NCI-H2081 (cell line): ENCODE results near the gene CFAP299.

Experiments
- DNase-seq, 2 experiments: peaks; one replicate each; lab custom pipeline; 2025; lab: John Stamatoyannopoulos, UW

Gene CFAP299

DNA sequence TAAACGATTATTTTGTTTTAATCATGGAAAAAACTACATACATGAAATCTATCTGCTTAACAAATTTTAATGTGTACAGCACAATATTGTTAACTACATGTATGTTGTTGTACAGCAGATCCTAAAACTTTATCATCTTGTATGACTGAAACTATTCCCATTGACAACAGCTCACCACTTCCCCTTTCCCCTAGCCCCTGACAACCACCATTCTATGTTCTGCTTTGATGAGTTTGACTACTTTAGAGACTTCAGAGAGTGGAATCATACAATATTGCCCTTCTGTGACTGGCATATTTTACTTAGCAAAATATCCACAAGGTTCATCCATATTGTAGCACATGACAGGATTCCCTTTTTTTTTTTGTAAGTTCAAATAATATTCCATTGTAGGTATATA lies 185.9 kb downstream of the CFAP299 start:
- no peak for DNase-seq

DNA sequence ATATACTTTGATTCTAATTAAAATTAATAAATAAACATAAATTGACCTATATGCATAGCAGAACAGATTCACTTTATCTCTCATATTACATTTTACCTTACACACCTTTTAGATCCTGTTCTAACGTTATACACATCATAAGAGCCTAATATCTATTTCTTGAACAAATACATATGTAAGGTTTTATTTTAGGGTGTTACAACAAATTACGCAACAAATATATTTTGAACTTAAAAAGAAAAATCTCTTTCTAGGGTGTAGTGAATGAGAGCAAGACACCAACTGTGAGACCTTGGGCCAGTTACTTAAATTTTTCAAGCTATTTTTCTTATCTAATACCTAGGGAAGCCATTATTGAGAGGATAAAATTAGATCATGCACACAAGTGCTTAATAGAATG lies 191.2 kb downstream of the CFAP299 start:
- DNase-seq = no peak

DNA sequence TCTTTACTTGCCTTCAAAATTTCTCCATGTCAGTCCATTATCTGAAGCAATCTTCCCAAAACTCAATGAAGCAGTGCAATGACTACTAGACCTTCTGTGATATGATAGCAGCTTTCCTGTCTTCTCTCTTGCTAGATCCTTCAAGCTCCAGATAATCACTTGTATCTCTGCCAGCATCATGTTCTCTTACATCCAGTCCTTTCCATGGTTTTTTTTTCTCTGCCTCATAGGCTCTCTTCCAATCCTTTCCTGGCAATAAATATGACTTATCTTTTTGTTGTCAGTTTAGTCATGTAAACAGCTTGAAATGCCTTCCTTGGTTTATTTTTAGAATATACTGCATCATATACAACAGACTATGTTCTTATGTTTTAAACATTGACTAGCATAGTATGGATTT lies 193.5 kb downstream of the CFAP299 start:
- DNase-seq = no peak

DNA sequence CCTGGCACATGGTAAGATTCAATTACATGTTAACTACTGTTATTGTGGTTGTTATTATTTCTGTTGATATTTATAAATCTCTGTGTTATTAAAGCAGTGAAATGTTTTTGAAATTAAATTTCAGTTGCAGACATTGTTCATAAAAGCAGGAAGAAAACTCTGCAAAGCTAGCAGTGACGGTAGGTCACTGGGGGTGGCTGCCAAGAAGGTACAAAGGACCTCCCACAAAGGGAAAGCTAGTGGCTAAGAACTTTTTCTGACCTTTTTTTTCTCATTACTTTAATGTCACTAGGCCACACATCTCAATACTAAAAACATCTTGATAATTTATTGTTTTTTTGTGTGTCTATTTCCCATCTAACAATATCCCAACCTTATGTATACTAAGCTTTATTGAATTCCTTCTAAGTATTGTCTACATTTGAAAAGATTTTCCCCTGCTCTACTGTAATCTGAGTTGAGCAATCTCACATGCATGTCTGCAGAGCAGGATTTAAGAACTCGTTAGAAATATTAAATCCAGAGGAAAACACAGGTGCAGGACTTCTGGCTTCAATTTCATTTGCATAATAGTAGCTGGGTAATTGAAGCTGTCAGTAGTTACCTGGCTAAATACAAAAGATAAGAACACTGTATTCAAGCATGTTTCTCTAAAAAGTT lies 197.3 kb downstream of the CFAP299 start:
- peak in 1 of 2 experiments; percentile 5 for DNase-seq

DNA sequence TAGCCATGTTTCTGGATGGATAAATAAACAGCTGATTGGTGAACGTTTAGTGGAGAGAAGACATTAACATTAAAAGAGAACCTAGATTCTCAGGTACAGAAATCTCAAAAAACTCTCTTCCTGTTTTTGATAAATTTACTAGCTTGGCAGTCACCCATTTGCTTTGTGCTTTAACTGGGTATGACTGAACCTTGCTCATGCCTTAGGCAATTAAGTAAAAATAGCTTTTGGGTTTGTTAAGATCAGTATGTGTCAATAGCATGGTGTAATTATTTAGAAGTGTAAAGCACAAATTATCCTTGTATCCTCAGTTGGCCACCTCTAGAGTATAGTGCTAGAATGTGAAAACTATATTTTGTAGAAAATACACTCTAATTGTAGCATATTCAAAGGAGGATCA lies 200.0 kb downstream of the CFAP299 start:
- DNase-seq = peak in 1 of 2 experiments; percentile 23

DNA sequence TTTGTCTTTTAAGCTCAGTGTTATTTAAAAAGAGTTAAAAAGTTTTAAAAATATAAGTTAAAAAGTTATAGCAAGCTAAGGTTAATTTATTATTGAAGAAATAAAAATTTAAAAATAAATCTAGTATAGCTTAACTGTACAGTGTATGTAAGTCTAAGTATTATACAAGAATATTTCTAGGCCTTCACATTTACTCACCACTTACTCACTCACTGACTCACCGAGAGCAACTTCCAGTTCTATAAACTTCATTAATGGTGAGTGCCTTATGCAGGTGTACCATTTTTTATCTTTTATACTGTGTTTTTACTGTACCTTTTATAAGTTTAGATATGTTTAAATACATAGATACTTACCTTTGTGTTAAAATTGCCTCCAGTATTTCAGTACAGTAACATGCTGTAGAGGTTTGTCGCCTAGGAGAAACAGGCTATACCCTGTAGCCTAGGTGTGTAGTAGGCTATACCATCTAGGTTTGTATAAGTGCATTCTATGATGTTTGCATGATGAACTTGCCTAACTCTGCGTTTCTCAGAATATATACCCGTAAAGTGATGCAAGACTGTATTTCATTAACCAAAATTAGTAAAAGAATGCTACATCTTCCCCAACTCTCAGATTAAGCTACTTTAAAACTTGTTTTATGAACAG lies 202.9 kb downstream of the CFAP299 start:
- no peak for DNase-seq

DNA sequence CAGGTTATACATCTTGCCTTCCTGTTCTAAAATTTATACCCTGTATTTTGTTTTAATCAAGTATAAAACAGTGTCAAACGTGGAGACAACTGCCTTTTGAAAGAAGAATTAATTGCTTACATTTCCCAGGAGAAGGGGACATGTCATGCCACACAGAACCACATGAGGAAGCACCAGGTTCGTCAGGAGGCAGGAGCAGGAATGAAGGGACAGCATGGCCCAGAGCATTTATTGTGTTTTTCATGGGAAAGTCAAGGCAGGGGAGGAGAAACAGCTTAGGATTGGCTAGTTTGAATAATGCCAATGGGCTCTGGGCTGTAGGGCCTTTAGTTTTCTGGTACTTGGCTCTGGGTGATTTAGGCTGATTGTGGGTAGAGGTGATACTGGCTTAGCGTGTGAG lies 203.7 kb downstream of the CFAP299 start:
- peak in 1 of 2 experiments; percentile 0 for DNase-seq

DNA sequence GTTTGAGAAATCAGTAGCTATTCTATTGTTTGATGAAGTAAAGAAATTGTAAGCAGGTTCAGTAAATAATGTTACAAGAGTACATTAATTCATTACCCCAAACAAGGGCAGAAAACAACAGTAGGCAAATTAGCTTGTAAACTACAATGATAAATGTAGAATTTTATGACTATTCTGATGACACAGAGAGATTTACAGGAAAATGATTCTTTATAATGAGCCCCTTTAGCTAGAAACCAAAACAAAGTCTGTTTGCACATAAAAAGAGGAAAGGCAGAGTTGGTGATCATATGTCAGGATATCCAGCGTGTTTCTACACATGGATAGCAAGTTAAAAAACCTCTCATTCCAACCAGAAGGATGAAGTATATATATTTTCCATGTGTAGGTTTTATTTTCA lies 204.8 kb downstream of the CFAP299 start:
- DNase-seq = peak in 1 of 2 experiments; percentile 18

DNA sequence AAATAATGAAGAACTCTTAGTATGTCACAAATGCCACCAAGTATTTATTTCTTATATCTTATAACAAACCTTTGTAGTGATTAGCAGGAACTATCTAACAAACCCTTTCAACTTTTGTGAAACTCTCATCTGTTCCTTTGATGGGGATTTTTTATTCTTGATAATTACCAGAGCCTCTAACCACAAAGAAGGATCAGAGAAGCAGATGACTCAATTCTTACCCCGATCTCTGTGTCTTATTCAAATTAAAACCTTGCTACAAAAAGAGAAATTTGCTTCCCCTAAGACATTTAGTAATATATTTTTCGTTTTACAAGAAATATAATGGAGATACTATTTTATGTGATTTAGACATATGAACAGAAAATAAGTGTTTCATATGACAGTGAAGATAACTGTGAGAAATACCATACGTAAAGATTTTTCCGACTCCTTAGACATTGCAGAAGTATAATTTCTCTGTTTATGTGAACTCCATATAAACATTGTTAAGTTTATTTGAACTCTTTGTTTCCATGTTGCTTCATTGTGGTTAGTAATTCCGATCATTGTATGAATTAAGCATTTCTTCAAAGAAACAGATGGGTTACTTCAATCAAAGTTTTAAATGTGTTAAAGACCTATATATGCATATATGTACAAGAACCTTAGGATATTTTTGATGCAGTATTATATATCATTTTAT lies 205.4 kb downstream of the CFAP299 start:
- DNase-seq = no peak

DNA sequence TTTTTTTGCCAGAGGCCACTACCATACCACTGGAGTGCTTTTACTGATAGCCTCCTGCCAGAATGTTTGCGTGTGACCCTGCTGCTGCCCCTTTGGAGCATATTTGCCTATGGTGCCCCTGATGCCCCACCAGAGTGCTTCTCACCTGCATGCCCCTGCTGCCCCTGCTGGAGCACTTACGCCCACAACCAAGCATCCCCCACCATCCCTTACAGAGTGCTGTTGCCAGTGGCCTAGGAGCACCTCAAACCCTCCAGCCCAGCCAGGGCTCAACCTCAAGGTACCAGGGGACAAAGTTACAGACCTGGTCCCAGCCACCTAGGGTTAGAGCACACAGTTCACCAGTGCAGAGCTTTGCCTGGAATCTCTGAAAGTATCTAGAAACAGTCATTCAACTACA lies 207.2 kb downstream of the CFAP299 start:
- no peak for DNase-seq

DNA sequence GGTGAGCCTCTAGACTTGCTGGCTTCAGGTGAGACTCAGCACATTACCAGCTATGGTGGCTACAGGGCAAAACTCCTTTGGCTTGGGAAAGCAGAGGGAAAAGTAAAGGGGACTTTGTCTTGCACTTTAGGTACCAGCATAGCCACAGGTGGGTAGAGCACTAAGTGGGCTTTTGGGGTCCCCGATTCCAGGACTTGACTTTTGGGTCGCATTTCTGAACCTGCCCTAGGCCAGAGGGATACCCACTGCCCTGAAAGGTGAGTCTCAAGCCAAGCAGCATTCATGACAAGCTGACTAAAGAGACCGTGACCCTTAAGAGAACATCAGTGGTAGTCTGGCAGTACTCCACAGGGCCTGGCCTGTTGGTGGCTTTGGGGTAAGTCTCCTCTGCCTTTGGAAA lies 224.8 kb downstream of the CFAP299 start:
- no peak for DNase-seq

DNA sequence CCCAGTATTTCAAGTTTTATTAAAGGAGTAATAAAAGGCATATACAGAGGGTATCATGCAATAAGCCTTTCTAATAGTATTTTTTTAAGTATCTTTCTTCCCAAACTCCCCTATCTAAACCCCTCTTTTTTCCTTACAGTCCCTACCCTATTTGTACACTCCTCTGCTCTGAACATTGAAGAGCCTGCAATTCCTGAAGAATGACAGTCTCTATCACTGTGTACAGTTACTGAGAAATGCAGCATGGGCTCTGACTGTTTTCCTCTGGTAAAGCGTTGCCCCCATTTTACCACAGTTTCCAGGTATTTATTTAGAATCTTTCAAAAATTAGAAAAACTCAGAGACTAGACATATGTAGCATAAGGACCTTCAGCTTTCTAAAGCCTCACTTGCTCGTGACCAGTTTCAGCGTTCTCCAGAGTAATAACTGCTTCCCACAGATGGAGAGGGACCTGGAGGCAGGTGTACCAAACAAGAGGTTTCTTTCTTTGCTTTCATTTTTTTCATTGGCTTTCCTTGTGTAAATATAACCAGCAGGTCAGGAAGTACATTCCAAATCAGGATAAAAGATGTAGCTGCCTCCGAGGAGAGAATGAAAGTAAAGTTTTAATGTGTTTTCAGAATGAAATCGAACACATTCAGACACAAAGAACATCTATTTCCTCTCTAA lies 230.8 kb downstream of the CFAP299 start:
- peak; percentile 5 to 47 for DNase-seq

DNA sequence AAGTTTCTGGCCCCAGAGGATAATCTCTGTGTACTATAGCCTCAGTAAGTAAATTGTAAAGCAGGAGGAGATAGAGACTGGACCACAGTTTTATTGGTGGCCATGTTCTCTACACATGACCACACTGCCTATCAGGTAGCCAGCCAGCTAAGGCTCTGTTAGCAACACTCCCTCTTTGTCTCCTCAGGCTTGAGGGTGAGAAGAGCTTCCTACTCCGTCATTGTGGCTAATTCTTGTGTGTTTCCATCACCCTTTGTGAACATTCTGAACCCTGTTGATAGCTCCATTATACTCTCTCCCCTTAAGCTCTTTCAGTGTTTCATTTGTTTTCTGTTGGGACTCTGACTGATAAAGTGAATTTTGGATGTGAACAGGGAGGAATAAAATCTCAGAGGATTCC lies 233.4 kb downstream of the CFAP299 start:
- no peak for DNase-seq

DNA sequence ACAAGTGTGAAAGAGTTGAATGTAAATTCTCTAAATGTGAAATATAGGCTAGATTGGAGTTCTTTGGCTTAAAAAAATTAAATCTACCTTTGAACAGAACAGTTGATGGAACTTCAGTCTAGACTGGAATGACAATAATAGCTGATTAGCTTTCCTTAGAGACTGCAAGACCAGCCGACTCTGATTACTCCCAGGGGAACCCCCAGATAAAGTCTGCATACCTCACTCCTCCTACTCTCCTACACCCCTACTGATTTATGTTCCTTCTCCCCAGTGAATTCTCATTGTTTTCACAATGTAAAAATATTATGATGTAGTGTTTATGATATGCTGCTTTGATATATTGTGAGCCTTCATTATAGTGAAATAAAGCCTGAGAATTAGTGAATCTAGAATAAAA lies 241.3 kb downstream of the CFAP299 start:
- no peak for DNase-seq

DNA sequence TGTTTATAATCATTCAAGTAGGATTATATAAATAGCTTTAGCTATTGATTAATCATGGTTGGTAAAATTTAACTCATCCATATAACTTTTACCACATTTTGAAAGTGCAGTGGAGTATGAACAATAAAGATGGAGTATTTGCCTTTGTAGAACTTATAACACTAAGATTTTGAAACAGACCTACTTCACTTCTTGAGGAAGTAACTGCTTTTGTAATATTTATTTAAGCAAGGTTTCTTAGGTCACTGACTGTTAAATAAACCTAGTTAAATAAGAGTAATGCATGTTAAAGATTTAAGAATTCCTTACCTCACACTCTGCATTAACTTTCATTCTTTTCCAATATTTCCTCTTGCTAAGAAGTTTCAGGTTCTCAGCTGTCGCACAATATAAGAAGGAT lies 242.5 kb downstream of the CFAP299 start:
- no peak for DNase-seq

DNA sequence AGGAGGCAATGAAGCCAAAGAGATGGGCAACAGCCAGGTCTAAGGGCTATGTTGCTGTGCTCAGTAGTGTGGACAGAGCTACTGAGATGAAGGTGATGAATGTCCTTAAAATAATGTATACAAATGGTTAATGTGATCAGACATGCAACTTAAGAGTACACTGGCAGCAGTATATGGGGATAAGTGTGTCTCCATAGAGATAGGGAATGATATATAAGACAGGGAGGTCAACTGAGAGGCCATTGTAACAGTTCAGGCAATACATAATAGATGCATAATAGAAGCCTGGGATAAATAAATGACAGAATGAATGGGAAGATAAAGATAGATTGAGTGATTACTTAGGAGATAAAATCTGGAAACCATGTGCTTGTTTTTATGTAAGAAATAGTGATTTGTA lies 250.0 kb downstream of the CFAP299 start:
- no peak for DNase-seq

DNA sequence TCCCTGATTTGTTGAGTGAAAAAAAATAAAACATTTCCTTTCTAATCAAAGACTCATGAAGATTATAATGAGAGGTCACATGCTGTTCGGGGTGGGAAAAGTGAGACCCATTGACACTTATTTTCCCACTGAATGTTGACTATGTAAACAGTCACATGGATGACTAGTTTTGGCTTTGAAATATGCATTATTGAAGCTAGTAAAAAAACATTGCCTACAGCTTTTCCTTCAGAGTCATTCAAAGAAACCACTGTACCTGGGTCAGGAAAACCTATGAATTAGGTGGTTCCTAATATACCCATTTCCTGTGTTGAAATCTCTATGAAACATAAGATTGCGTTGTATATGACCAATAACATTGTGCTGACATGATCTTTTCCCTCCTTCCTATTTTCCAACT lies 251.2 kb downstream of the CFAP299 start:
- DNase-seq = peak in 1 of 2 experiments; percentile 35

DNA sequence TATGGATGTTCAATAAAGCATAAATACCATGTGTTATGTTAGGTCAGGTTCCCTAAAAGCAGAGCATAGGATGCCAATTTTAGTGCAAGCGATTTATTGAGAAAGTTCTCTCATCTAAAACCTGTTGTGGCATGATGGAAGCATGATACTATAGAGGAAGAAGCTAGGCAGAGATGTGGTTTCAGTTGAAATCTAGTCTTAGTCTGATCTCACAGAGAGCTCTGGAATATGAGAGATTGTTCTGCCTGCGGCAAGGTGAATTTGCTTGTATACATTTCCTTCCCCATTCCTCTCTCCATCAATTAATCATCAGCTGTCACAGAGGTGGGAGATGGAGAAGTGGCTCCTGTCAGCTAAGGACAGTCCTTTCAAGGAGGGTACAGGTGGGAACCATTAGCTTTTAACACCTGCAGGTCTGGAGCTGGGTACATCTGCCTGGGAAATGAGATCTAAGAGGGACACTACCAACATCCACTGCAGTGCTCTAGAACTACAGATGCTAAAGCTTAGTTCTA lies 252.4 kb downstream of the CFAP299 start:
- DNase-seq = no peak

DNA sequence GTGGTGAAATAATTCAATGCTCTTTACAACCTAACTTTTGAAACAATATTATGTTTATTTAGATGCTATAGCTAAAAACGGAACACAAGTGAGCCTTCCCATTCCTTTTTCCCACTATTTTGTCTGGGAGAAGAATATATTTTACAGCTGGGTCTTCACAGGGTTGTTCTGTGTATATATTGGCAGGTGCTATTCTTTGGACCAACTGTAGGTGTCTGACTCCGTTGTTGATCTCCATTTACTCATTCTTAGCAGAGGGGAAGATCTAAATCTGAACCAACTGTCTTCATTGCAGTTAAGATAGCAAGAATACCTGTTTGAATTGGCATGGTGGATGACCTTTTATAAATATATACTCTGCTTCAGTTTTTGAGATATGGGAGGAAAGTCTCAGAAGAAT lies 257.4 kb downstream of the CFAP299 start:
- DNase-seq = no peak

DNA sequence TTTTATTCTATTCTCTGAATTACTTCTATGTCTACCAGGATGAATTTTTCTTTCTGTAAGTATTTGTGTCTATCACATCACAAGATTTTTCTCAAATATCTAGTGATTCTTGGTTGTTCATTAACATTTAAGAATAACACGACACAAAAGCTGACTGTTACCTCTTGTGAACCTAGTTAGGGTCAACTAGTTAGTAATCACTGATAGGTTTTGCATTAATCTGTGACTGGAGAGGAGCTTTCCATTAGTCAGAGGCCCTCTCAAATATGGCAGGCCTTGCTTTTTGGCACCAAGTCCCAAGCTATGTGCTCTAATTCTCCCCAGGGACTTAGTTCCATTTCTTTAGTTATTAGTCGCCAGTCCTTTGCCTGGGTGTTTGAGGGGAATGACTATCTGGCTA lies 259.2 kb downstream of the CFAP299 start:
- DNase-seq = no peak

DNA sequence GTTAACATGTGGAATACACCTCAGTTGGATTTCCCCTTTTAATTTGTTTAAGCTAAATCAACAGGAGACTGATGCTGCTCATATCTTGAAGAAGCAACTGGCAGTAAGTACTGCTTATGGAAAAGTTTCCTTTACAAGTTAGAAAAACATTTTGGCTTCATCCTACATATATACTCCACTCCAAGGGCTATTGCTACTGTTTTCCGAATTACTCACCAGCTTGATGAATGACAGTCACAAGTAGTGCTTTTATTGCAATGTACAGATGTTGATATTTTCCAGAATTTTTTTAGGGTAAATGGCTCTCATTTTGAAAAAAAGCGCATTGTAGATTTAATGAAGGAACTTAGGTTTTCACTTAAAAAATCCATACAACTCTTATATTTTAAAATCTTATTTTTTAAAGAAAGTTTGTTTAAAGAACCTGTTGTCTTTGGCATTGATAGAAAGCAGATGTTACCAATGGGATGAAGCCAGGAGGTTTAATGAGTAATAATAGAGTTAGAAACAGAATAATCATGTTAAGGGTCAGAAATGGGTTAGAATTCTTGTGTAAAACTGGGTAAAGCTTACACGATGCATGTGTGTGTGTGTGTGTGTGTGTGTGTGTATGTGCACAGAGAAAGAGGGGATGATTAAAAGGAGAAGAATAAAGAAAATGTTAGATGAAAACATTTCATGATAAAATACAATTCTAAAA lies 272.9 kb downstream of the CFAP299 start:
- no peak for DNase-seq

DNA sequence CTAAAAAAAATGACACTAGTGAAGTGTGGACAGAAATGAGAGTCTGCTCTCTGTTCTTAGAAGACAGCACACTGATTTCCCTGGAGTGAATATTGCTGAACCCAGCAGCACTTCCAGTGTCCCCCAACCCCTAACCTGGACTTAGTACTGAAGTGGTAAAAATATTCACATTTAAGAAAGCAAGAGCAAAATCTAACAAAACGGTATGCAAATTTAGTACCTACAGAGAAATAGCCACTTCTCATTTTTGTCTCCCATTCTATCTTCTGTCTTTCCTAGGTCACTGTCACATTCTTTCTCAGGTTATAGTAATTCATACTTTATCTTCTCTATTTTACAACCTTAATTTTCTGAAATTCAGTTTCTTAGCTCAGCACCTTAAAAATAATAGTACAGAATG lies 274.7 kb downstream of the CFAP299 start:
- no peak for DNase-seq
